Dedifferentiated amniotic fluid mesenchymal stem cell (primary cell): Measurements from ENCODE around the gene ZDHHC7.

ENCODE experiments used
- DNase-seq: peaks from one replicate; pipeline ENCODE4 v3.0.0-alpha.2; 2016; ENCODE audit errors: extremely low spot score

The ZDHHC7 gene

DNA sequence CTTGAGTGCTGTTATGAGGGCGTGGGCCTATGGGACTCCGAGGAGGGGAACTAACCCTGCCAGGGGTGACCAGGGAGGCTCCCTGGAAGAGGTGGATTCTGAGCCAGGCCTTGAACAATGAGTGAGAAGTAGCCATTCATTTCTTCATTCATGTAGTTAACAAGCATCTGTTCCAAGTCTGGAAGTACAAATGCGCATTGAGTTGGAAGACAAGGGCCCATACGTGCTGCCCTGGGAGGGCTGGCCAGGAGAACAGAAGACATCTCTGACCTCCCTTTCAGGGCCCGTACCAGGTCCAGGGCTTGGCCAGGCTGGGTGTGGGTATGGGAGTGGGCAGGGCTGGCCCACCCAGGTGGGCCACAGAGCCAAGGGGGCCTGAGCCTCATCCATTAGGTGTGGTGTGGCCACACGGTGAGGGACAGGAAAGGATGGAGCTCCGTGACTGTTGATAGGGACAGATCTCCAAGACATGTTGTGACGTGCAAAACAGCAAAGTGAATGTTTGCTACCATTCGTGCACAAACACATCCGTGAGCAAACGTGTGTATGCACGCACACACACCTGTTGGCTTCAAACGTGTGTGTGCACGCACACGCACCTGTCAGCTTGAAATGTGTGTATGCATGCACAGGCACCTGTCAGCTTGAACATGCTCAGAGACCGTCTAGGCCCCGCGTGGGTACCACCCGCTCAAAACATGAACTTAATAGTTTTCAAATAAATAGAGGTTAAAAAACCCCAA lies 46.8 kb downstream of the ZDHHC7 start:
- DNase-seq: no peak

DNA sequence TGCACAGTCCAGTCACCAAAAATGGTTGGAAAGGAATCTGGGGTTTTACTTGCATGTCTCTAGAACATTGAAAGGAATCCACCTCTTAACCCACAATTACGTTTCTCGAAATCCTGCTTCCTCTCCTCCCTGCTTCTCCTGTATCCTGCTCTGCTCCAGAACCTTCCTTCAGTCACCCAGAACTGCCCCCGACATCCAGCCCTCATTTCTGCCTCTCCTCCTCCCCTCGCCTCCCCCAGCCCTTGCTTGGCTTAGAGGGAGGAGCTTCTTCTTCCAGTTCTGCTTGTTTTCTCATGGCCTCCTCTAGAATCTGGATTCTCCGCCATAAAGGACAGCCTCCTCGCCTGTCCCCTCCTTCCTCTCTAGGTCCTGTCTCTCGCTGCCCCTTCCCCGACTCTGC lies 48.3 kb downstream of the ZDHHC7 start:
- DNase-seq: no peak

DNA sequence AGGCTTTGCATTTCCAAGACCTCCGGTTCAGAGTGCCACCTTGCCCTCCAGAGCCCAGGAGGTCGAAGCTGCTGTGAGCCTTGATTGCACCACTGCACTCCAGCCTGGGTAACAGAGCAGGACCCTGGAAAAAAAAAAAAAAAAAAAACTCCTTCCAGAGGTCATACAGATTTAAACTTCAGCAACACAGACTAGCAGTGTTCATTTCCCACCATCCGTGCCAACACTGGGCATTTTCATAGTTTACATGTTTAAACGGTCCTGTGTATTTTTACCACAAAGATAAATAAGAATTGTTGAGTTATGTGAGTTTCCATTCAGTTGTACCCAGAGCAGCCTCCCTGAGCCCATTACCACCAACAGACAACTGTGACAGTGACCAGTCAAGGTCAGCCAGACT lies 50.4 kb downstream of the ZDHHC7 start:
- DNase-seq: no peak

DNA sequence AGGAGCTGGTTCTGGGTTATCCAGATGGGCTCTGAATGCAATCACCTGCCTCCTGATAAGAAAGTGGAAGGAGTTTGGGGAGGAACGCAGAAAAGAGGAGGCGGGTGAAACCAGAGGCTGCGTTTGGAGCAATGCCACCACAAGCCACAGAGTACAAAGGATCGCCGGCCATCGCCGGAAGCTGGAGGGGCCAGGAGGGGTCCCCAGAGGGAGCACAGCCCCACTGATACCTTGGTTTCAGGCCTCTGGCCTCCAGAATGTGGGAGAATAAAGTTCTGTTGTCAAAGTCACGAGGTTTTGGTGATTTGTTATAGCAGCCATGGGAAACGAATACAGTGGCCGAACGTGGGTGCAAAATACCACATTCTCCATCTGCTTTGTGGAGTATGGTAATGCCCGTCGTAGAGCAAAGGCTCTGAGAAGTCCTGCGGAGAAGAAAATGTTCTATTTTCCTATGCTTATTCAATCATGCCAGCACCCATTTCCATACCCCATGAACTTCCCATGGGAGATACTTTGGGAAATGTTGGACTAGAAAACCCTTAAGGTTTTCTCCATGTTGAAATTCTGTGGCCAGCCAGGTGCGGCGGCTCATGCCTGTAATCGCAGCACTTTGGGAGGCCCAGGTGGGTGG lies 51.4 kb downstream of the ZDHHC7 start:
- no peak for DNase-seq

DNA sequence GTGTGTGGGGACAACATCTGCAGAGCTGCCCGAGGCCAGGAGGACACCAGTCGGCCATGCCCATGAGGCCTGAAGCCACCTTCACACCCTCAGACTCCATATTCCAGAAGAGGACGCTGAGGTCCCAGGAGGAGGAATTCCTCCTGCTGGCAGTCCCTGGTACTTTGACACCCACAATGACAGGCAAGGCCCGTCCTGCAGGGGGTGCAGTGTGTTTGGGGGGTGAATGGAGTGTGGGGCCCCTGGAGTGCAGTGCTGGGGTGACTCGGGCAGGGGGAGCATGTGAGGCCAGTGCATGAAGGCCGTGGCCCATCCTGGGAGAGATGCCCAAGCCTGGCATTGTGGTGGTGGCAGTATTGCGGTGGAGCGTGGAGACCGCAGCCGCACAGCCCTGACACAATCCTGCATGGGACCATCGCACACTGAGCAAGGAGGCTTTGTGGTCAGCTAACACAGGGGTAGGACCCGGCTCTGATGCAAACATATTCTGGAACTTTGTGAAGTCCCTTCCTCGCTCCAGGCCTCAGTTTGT lies 52.2 kb downstream of the ZDHHC7 start:
- no peak for DNase-seq

DNA sequence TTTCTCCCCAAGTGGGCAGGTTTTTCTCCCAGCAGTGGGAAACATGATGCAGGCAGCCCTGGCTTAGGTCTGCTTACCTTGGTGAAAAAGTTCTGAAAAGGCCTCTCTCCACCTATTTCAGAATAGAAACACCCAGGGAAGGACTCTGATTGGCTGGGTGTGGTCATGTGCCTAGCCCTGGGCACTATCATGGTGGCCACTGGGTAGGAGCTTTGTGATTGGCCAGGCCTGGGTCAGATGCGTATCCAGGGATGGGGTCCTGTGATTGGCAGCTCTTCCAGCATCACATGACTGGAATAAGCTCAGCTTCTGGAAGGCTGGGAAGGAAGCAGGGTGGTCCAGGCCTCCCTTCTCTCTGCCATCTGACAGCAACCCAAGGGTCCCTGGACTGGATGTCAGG lies 53.5 kb downstream of the ZDHHC7 start:
- DNase-seq: no peak

DNA sequence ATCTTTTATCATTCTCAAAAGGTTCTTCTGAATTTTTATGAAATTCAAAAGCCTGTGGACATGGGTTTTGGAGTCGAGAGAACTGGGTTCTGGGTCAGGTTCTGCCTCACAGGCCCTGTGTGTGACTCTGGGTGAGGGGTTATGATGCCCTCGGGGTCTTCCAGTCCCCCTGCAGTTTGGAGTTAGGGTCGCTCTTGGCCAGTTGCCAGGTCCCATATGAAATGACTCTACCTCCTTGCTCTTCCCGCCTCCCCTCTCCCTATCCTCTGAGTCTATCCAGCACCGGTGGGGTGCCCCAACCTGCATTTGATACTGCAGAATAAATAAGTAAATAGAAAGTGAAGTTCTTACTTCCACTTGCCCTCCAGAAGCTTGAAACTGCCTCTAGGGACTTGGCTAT lies 54.1 kb downstream of the ZDHHC7 start:
- no peak for DNase-seq

DNA sequence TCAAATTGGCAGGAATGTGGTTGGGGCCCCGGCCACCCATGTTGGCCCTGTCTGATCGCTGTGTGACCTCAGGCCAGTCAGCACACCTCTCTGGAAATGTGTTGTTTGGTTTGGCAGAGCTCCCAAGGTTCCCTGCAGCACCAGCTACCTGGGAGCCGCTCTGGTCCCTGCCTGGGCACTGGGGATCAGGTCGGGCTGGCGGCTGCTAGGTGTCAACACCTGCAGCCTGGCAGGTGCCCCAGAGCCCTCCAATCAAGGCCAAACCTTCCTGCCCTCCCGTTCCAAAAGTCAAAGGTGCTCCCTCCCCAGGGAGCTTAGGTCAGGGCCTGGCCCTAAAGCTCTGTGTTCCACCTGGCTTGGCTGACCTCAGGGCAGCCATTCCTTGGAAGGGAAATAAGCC lies 55.9 kb downstream of the ZDHHC7 start:
- DNase-seq: no peak

DNA sequence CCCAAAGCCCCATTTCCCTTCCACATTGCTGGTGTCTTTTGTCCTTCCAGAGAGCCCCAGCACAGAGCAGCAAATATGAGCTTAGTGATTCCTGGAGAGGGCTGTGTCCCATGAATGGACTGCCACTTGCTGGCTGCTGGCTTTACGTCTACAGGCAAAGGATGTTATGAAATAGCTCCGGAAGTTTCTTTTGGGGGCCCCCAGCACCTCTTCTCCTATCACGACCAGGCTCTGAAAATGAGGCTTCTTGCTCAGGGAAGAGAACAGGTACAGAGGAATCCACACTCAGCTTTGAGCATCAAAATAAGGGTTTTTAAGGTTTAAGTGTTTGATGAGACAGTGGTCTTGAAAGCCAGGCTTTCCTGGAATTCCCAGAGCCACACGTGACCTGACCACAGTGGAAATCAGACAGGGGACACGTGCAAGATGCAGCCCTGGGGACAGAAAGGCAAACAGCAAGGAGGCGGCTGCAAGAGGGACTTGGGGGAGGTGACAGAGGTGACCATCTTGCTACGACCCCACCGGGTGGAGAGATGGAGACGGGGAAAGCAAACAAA lies 58.1 kb downstream of the ZDHHC7 start:
- DNase-seq: no peak

DNA sequence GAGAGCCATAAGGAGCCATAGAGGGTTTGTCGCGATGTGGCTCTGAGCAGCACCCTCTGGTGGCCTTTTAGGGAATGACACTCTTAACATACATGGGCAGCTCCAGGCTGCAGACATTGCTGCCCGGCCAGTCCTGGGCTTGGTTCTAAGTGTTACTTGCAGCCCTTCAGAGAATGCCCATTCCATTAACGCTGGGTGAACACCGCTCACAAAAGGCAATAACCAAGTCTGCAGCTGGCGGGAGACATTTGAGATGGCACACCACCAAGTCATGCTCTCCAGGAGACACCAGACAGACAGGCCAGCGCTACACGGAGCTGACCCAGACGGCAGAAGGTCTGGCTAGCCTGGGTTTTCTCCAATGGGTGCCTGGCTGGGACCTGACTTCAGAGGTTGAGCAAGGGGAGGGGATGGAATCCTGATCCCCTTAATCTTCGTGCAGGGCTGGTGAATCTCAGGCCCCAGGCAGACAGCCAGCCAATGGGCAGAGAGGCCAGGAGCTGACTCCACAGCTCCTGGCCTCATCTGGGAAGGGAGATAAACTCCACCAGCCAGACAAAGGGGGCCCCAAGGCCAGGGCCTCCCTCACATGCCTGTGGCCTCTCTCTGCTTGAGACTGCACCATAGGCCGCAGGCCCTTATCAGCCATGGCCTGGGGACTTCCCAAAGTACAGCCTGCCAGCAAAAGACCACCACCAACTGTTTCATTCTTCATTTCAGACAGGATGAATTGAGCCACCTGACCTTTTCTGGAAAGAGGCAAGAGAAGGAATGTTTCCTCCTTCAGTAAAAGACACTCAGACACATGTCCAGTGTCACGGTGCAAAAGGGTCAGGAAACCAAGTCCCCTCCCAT lies 58.8 kb downstream of the ZDHHC7 start:
- DNase-seq: peak; percentile 82

DNA sequence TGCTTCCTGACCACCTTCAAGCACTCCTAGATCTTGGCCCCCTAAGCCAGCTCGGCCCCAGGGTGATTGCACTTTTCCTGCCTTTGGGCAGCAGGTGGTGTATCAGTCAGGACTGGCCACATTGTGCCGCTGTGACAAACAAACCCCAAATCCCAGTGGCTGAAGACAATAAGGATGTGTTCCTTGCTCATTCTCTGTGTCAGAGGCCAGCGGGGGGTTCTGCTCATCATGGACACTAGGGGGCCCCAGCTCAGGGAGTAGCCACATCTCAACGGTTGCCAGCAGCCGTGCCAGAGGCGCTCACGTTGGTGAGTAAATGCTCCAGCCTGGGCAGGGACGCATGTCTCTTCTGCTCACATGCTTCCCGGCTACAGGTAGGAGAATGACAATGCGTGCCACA lies 60.4 kb downstream of the ZDHHC7 start:
- no peak for DNase-seq

DNA sequence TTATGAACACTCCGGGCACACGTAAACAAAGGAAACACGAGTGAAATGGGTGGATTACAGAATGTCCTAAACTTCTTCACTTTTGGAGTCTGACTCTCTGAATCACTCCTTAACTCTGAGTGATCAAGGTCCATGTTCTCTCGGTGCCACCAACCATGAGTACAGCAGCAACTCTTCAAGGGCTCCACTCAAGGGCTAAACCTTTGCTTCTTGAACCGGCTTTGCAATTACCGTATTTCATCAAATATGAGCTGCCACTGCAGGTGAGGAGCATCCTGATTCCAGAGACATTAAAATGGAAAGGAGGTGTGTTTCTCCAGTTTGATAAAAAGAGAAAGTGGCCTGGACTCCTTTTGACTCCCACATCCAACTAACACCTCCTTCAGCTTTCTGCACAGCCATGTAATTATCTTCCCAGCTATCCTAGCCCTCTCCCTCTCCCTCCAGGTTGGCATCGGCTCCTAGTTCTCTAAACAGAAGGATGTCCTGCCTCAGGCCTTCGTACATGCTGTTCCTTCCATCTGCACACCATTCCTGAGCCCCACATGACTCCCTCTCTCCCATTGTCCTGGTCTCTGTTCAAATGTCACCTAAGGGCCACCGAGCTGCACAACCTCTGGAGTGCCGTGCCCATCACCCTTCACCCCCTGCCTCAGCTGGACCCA lies 61.4 kb downstream of the ZDHHC7 start:
- no peak for DNase-seq

DNA sequence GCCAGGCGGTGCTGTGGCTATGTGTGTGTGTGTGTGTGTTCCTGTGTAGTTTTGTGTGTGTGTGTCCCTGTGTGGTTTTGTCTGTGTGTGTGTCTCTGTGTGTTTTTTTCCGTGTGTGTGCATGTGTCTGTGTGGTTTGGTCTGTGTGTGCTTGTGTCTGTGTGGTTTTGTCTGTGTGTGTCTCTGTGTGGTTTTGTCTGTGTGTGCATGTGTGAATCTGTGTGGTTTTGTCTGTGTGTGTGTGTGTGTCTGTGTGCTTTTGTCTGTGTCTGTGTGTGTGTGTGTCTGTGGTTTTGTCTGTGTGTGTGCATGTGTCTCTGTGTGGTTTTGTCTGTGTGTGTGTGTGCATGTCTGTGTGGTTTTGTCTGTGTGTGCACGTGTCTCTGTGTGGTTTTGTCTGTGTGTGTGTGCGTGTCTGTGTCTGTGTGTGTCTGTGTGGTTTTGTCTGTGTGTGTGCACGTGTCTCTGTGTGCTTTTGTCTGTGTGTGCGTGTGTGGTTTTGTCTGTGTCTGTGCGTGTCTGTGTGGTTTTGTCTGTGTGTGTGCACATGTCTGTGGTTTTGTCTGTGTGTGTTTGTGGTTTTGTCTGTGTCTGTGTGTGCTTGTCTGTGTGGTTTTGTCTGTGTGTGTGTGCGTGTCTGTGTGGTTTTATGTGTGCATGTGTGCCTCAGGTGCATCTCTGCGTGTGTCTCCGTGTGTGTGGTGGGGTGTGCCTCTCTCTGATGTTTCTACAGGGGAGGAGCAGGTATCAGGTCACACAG lies 62.3 kb downstream of the ZDHHC7 start:
- DNase-seq: no peak

DNA sequence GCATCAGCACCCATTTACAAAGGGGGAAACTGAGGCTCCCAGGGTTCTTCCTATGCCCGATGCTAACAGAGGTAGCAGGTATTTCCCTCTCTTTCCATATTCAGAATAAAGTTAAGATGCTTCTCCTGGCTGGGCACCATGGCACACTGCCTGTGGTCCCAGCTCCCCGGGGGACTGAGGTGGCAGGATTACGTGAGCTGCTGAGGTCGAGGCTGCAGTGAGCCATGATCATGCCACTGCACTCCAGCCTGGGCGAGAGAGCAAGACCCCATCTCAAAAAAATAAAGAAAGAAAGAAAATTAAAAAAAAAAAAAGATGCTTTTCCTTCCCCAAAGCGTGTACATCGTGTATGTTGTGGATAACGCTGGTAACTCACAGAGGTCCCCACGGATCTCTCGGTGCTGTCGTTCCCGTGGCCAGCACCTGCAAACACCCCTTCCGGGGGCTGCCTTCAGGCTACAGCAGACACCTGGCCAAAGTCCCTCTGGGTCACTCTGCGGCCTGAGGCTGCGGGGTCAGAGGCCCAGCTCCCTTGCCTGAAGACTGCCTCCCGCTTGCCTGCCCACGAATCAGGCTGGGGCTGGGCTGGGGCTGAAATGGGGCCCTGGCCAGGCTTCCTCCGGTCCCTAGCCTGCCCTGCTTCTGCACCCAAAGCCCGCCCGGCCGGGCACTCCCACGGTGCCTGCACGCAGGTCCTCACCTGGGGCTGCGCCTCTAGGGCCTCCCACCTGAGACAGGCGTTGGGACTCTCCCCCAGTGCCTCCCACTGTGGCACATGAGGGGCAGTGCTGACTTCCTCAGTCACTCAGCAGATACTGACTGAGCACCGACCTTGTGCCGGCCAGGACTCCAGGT lies 63.1 kb downstream of the ZDHHC7 start:
- no peak for DNase-seq

DNA sequence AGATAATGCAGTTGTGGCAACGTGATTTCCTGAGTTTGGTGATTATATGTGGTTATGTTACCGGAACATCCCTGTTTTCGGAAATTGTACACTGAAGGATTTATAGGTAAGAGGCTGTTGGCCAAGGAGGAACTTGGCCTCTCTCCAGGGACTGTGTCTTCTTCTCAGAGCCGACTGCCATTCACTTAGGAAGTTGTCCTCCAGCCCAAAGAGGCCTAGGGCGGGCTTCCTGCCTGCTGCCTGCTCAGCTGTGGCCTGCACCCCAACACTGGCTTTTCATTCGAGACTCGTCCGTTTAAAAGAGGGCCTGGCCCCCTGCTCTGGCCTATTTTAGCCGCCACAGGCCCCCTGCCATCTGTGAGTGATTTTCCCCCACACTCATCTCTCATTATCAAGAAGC lies 64.3 kb downstream of the ZDHHC7 start:
- DNase-seq: no peak

DNA sequence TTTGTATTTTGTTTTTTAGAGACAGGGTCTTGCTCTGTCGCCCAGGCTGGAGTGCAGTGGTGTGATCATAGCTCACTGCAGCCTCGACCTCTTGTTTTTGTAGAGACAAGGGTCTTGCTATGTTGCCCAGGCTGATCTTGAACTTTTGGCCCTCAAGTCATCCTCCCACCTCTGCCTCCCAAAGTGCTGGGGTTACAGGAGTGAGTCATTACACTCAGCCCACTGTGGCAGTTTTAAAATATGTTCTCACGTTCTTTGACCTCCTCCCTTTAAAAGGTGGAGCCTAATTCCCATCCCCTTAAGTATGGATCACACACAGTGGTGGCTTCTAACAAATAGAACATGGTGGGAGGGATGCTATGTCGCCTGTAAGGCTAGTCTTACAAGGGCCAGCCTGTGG lies 67.7 kb downstream of the ZDHHC7 start:
- no peak for DNase-seq

DNA sequence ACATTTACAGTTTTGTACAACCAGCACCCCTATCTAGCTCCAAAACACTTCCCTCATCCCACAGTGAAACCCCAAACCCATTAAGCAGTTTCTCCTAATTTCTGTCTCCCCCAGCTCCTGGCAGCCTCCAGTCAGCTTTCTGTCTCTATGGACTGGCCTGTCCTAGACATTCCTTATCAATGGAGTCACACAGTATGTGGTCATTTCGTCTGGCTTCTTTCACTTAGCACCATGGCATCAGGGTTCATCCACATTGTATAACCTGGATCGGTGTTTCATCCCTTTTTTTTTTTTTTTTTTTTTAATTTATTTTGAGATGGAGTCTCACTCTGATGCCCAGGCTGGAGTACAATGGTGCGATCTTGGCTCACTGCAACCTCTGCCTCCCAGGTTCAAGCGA lies 68.5 kb downstream of the ZDHHC7 start:
- no peak for DNase-seq

DNA sequence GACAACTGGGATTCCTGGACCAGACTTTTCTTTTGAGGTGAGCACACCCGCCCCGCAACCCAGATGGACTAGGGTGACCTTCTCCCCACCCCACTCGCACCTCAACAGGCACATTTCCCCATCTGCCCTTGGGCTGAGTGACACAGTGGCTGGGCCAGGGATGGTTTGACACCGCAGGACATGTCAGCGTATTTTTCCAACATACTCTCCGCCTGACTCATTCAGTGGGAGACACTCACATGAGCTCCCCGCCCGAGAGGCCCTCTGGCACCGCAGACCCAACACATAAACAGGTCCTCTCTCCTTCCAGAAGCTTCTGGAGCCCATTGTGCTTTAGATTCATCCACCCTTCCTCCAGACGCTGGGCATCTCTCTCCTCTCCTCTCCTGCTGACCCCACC lies 69.4 kb downstream of the ZDHHC7 start:
- DNase-seq: peak; percentile 26

DNA sequence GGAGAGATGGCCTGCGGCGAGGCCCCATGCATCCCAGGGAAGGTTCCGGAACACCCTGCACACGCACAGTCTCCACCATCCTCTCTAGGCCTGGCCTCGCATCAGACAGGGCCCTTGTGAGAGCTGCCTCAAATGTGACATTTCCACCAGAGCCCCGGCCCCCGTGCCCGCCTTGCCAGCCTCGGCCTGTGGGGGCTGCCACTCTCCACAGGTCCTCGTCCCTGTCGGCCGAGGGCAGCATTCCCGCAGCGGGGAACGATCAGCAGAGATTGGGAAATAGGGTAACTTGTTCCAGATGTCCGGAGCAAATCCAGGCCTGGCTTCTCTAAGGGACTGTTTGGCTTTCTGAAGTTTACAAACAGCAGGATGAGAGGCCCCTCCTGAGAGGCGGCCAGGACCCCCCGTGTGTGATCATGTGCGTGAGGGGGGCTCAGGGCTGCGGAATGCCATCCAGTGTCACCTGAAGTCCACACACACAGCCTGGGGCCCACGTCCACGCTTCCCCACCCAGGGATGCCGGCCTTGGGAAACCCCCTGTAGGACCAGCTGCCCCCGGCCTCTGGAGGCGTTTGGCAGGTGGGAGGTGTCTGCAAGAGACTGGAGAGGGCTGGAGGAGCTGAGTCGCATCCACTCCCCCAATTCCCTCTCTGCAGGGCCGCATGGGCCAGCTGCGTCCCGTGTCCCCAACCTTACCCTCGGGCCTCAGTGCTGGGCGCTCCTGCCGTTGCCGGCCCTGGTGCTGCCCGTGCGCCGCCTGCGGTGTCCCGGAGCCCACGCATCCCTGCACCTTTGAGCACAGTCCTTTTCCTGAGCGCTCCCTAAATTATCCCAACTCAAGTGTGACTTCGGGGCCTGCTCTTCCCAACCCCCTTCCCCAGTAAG lies 70.4 kb downstream of the ZDHHC7 start:
- DNase-seq: peak; percentile 26
